ENCODE measurements around the gene ASTN2. TPM values are rescaled to one million over a fixed set of nuclear protein-coding genes. Genes with fewer than 3 reads are reported as not detected.

The ASTN2 gene
- total and polyA plus RNA-seq, 4 donors, result 0.57 to 2.9 (median 1.4) TPM

GRCh38 chr9:116749176-116749575, 665.7 kb downstream of the ASTN2 start (continued):
- no peak for TF ChIP-seq REST (IDR thresholded peaks at IDR 0.05)

GRCh38 chr9:116741742-116742141, 673.1 kb downstream of the ASTN2 start:
- no peak for DNase-seq (ENCODE audit: low spot score)
- no peaks in the 10 kb centered on the region for H3K36me3 ChIP-seq (ENCODE audit: control insufficient read depth in 4 of 4, insufficient read depth in 3 of 4, low read depth in 1 of 4, low read length in 3 of 4)
- H3K4me3 ChIP-seq (ENCODE audit: low read depth in 1 of 3, low read length in 3 of 3), result no peak overlapping the region
- 59% methylated on average over 2 of the region's 2 CpGs for WGBS
- H3K4me1 ChIP-seq (ENCODE audit: control insufficient read depth in 4 of 4, insufficient read depth in 4 of 4, low read length in 3 of 4), result peaks cover 0 to 5% (median 2%) of the 10 kb centered on the region in 4 donors
- H3K9me3 ChIP-seq (ENCODE audit: control insufficient read depth in 4 of 4, low read length in 3 of 4), result no peaks in the 10 kb centered on the region
- no peaks in the 10 kb centered on the region for H3K27me3 ChIP-seq (ENCODE audit: control insufficient read depth in 4 of 4, insufficient read depth in 4 of 4, low read length in 3 of 4)
- H3K9ac ChIP-seq (ENCODE audit: low read depth in 1 of 2, low read length in 2 of 2), result no peak overlapping the region
- TF ChIP-seq ZBTB33 (IDR thresholded peaks at IDR 0.05), result no peak
- no peak for TF ChIP-seq RXRA (IDR thresholded peaks at IDR 0.05)
- no peak overlapping the region for H3K27ac ChIP-seq (ENCODE audit: low read depth in 1 of 2, low read length in 2 of 2)

GRCh38 chr9:116741086-116741740, 673.6 kb downstream of the ASTN2 start:
- H3K36me3 ChIP-seq (ENCODE audit: control insufficient read depth in 4 of 4, insufficient read depth in 3 of 4, low read depth in 1 of 4, low read length in 3 of 4), result no peaks in the 10 kb centered on the region
- no peak overlapping the region for H3K4me3 ChIP-seq (ENCODE audit: low read depth in 1 of 3, low read length in 3 of 3)
- no peak overlapping the region for H3K27ac ChIP-seq (ENCODE audit: low read depth in 1 of 2, low read length in 2 of 2)
- H3K4me1 ChIP-seq (ENCODE audit: control insufficient read depth in 4 of 4, insufficient read depth in 4 of 4, low read length in 3 of 4), result peaks cover 0 to 5% (median 2%) of the 10 kb centered on the region in 4 donors
- no peak for DNase-seq (ENCODE audit: low spot score)
- no peaks in the 10 kb centered on the region for H3K9me3 ChIP-seq (ENCODE audit: control insufficient read depth in 4 of 4, low read length in 3 of 4)
- WGBS, result 65% methylated on average over 3 of the region's 3 CpGs
- no peak overlapping the region for H3K9ac ChIP-seq (ENCODE audit: low read depth in 1 of 2, low read length in 2 of 2)
- H3K27me3 ChIP-seq (ENCODE audit: control insufficient read depth in 4 of 4, insufficient read depth in 4 of 4, low read length in 3 of 4), result no peaks in the 10 kb centered on the region
- TF ChIP-seq NR2F2 (IDR thresholded peaks at IDR 0.05) (no peak), ZBTB33 (IDR thresholded peaks at IDR 0.05) (no peak), FOXA2 (IDR thresholded peaks at IDR 0.05) (no peak), REST (IDR thresholded peaks at IDR 0.05) (no peak), CTCF (IDR thresholded peaks at IDR 0.05; ENCODE audit: low read depth, low read length, missing input control) (no peak), MAX (IDR thresholded peaks at IDR 0.05) (no peak), FOXA1 (IDR thresholded peaks at IDR 0.05) (no peak), ATF3 (IDR thresholded peaks at IDR 0.05) (no peak), YY1 (IDR thresholded peaks at IDR 0.05) (no peak), RXRA (IDR thresholded peaks at IDR 0.05) (no peak), GABPA (IDR thresholded peaks at IDR 0.05 in 1 of 2, conservative IDR thresholded peaks at IDR 0.05 in 1 of 2) (no peak), HNF4G (IDR thresholded peaks at IDR 0.05) (no peak), TAF1 (conservative IDR thresholded peaks at IDR 0.05) (no peak), HNF4A (conservative IDR thresholded peaks at IDR 0.05) (no peak), SP1 (IDR thresholded peaks at IDR 0.05) (no peak), RAD21 (IDR thresholded peaks at IDR 0.05) (no peak)

All from liver (tissue), 9 donors.